Fibroblast of lung (primary cell): ENCODE data around the gene SENP1. TPM values are rescaled to one million over a fixed set of nuclear protein-coding genes. Genes with fewer than 3 reads are reported as not detected.

Experiments
- DNase-seq, 2 donors: peaks; one replicate each; pipeline versions ENCODE4 v3.0.0 to v3.0.0-alpha.2; 2010; ENCODE audit warnings: low read depth in 2 of 2
- H2AFZ ChIP-seq: 2 replicates; pipeline ENCODE4 v1.5.1; 2012; ENCODE audit warnings: low read length, control low read depth, inconsistent platforms
- H3K27ac ChIP-seq: 2 replicates; pipeline ENCODE4 v1.5.1; 2011; ENCODE audit warnings: low read length, control low read depth; ENCODE audit not compliant: insufficient read depth
- H3K27me3 ChIP-seq: 2 replicates; pipeline ENCODE4 v1.5.1; 2011; ENCODE audit warnings: mild to moderate bottlenecking, low read length; ENCODE audit not compliant: control insufficient read depth, insufficient read depth
- H3K36me3 ChIP-seq: 2 replicates; pipeline ENCODE4 v1.5.1; 2011; ENCODE audit warnings: low read length; ENCODE audit not compliant: control insufficient read depth, insufficient read depth
- H3K4me1 ChIP-seq: 2 replicates; pipeline ENCODE4 v1.5.1; 2011; ENCODE audit warnings: low read length; ENCODE audit not compliant: control insufficient read depth, insufficient read depth; ENCODE audit errors: extremely low read depth
- H3K4me2 ChIP-seq: 2 replicates; pipeline ENCODE4 v1.5.1; 2011; ENCODE audit warnings: low read length, control low read depth; ENCODE audit not compliant: insufficient read depth; ENCODE audit errors: extremely low read depth
- H3K4me3 ChIP-seq, 4 experiments: fragments of 200-600 bp in 1 of 4; sonication (generic) in 1 of 4; replicated peaks in 1 of 4; 2 replicates each; pipeline ENCODE4 v1.5.1; 2011 to 2016; ENCODE audit warnings: low read length in 4 of 4, low read depth in 3 of 4, mild to moderate bottlenecking in 3 of 4, control low read depth in 2 of 4, inconsistent platforms in 1 of 4, mixed read lengths in 1 of 4; ENCODE audit not compliant: insufficient read depth in 1 of 4; ENCODE audit errors: control extremely low read depth in 1 of 4
- H3K79me2 ChIP-seq: 2 replicates; pipeline ENCODE4 v1.5.1; 2012; ENCODE audit warnings: mild to moderate bottlenecking, low read length, inconsistent platforms; ENCODE audit not compliant: control insufficient read depth, insufficient read depth
- H3K9ac ChIP-seq: 2 replicates; pipeline ENCODE4 v1.5.1; 2011; ENCODE audit warnings: mild to moderate bottlenecking, low read length, control low read depth; ENCODE audit not compliant: insufficient read depth
- H3K9me3 ChIP-seq: 2 replicates; pipeline ENCODE4 v1.5.1; 2012; ENCODE audit warnings: low read depth, low read length; ENCODE audit not compliant: control insufficient read depth, insufficient read depth
- H4K20me1 ChIP-seq: 2 replicates; pipeline ENCODE4 v1.5.1; 2011; ENCODE audit warnings: low read length; ENCODE audit not compliant: control insufficient read depth, insufficient read depth; ENCODE audit errors: extremely low read depth
- CTCF ChIP-seq, 2 donors: IDR thresholded peaks in 1 of 2; conservative IDR thresholded peaks in 1 of 2; 1 replicate in 1 of 2; 2 replicates in 1 of 2; pipeline ENCODE4 v1.5.1; 2011 to 2012; ENCODE audit warnings: low read length in 2 of 2, control low read depth in 1 of 2, inconsistent platforms in 1 of 2, low read depth in 1 of 2, mild to moderate bottlenecking in 1 of 2
- EZH2 ChIP-seq: IDR thresholded peaks from 2 replicates; pipeline ENCODE4 v1.5.1; 2012; ENCODE audit warnings: low read length, control low read depth, mild to moderate bottlenecking; ENCODE audit errors: missing control alignments
- polyA plus RNA-seq, 2 donors: library from polyadenylated mRNA; depleted of rRNA in 1 of 2; stranded (reverse) in 1 of 2; unstranded in 1 of 2; fragments of >200 nt; gene quantifications; 2 replicates each; pipeline ENCODE4 v1.2.1, GENCODE V29; 2011 to 2012; ENCODE audit warnings: missing spikeins in 1 of 2
- total RNA-seq: library from RNA; depleted of rRNA; stranded (reverse); fragments of >200 nt; gene quantifications from 2 replicates; pipeline ENCODE4 v1.2.1, GENCODE V29; 2014

The SENP1 gene
- total and polyA plus RNA-seq, 2 donors (not counting 1 experiment from before 2014, with no cell fraction given): 14.7 to 17.9 TPM

- Histone ChIP-seq H4K20me1 (no peaks in the 10 kb centered on the region), H3K9ac (no peak overlapping the region), H3K27me3 (peaks cover 68% of the 10 kb centered on the region), H3K4me3 (no peak overlapping the region), H3K4me2 (no peak overlapping the region), H3K4me1 (peaks cover 4% of the 10 kb centered on the region), H3K79me2 (no peaks in the 10 kb centered on the region), H2AFZ (no peak overlapping the region), H3K9me3 (no peaks in the 10 kb centered on the region), H3K27ac (no peak overlapping the region), H3K36me3 (no peaks in the 10 kb centered on the region)
- no peak for TF ChIP-seq EZH2
- no peak for TF ChIP-seq CTCF (conservative IDR thresholded peaks at IDR 0.05 in 1 of 2, IDR thresholded peaks at IDR 0.05 in 1 of 2; ENCODE audit: low read depth in 1 of 2, low read length in 2 of 2)
- no peak for DNase-seq
These were observed 98.7 kb downstream of the SENP1 start for GRCh38 chr12:48007206-48007605.

GRCh38 chr12:48005750-48006021, 100.2 kb downstream of the SENP1 start:
- H3K9me3 ChIP-seq: no peaks in the 10 kb centered on the region
- H2AFZ ChIP-seq: no peak overlapping the region
- H4K20me1 ChIP-seq: no peaks in the 10 kb centered on the region
- TF ChIP-seq EZH2: no peak
- H3K4me1 ChIP-seq: peaks cover 6% of the 10 kb centered on the region
- no peaks in the 10 kb centered on the region for H3K36me3 ChIP-seq
- H3K27ac ChIP-seq: no peak overlapping the region
- no peak overlapping the region for H3K4me3 ChIP-seq
- H3K4me2 ChIP-seq: no peak overlapping the region
- no peak overlapping the region for H3K9ac ChIP-seq
- no peaks in the 10 kb centered on the region for H3K79me2 ChIP-seq
- H3K27me3 ChIP-seq: peaks cover 72% of the 10 kb centered on the region
- no peak for DNase-seq

GRCh38 chr12:48005001-48005749, 100.7 kb downstream of the SENP1 start:
- no peak overlapping the region for H3K4me2 ChIP-seq

More at GRCh38 chr12:48005001-48005749, 100.7 kb downstream of the SENP1 start:
- Histone ChIP-seq H3K27me3 (peaks cover 71% of the 10 kb centered on the region), H3K9ac (no peak overlapping the region), H3K79me2 (no peaks in the 10 kb centered on the region), H4K20me1 (no peaks in the 10 kb centered on the region), H3K9me3 (no peaks in the 10 kb centered on the region), H3K4me1 (peaks cover 6% of the 10 kb centered on the region), H2AFZ (no peak overlapping the region), H3K27ac (no peak overlapping the region), H3K36me3 (no peaks in the 10 kb centered on the region), H3K4me3 (no peak overlapping the region)
- no peak for DNase-seq
- TF ChIP-seq CTCF (conservative IDR thresholded peaks at IDR 0.05 in 1 of 2, IDR thresholded peaks at IDR 0.05 in 1 of 2; ENCODE audit: low read depth in 1 of 2, low read length in 2 of 2) (no peak), EZH2 (peak; percentile 87)
